H7 (cell line): Measurements from ENCODE around the gene TM9SF2. TPM values are rescaled to one million over a fixed set of nuclear protein-coding genes. Genes with fewer than 3 reads are reported as not detected.
"Not testable (repeated sequence)": the region's sequence is repeated elsewhere in the genome, so short reads cannot be mapped to it uniquely, and the experiment has no call there.

Experiments used
- DNase-seq: peaks from one replicate; pipeline ENCODE4 v3.0.0; 2012
- H3K27me3 ChIP-seq: 2 replicates; pipeline ENCODE4 v1.6.0; 2011; ENCODE audit warnings: mild to moderate bottlenecking, low read length; ENCODE audit not compliant: control insufficient read depth, insufficient read depth
- H3K36me3 ChIP-seq: replicated peaks from 2 replicates; pipeline ENCODE4 v1.5.1; 2011; ENCODE audit warnings: low read length; ENCODE audit not compliant: control insufficient read depth, insufficient read depth
- H3K4me3 ChIP-seq: 2 replicates; pipeline ENCODE4 v1.5.1; 2011; ENCODE audit warnings: low read depth, mild to moderate bottlenecking, control low read depth, low read length, moderate library complexity; ENCODE audit not compliant: insufficient read depth
- total RNA-seq: library from RNA; depleted of rRNA; stranded (reverse); fragments of >200 nt; shearing (Covaris generic); gene quantifications from 2 replicates; pipeline ENCODE4 v1.2.3, GENCODE V29; 2014; rRNA removed

TM9SF2 gene
- 75.3 and 88.8 TPM in 2 replicates for total RNA-seq

DNA sequence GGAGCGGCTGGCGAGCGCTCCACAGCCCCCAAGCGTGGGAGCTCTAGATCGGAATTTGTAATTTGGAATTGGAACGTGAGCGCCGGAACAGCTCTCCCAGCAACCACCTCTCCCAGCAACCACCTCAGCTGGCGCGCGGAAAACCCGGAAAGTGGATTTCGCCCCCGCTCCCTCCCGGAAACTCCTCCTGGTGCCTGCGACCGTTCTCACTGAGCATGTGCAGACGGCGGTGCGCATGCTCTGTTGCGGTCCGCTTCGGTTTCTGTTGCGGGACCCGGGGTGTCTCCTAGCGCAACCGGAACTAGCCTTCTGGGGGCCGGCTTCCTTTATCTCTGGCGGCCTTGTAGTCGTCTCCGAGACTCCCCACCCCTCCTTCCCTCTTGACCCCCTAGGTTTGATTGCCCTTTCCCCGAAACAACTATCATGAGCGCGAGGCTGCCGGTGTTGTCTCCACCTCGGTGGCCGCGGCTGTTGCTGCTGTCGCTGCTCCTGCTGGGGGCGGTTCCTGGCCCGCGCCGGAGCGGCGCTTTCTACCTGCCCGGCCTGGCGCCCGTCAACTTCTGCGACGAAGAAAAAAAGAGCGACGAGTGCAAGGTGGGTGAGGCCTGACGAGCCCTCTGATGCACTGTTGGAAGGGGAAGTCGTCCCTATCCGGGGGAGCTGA lies at the start of gene TM9SF2:
Gene TM9SF2, plus strand, starts transcription at position 289 of the 664 bp plus-strand sequence. Its CDS starts 135 bp downstream, at position 424.
- H3K36me3 ChIP-seq: no peaks in the 10 kb centered on the region
- no peaks in the 10 kb centered on the region for H3K27me3 ChIP-seq

GRCh38 chr13:99454518-99455183 lies 46.6 kb upstream of the TM9SF2 start:
- DNase-seq: no peak
- H3K4me3 ChIP-seq: no peak overlapping the region
- no peaks in the 10 kb centered on the region for H3K36me3 ChIP-seq
- H3K27me3 ChIP-seq: no peaks in the 10 kb centered on the region

More for the DNA sequence above, at the start of gene TM9SF2:
- peak; percentile 95 for DNase-seq
- peak within 1 kb of the TSS; percentile 91 for H3K4me3 ChIP-seq

DNA sequence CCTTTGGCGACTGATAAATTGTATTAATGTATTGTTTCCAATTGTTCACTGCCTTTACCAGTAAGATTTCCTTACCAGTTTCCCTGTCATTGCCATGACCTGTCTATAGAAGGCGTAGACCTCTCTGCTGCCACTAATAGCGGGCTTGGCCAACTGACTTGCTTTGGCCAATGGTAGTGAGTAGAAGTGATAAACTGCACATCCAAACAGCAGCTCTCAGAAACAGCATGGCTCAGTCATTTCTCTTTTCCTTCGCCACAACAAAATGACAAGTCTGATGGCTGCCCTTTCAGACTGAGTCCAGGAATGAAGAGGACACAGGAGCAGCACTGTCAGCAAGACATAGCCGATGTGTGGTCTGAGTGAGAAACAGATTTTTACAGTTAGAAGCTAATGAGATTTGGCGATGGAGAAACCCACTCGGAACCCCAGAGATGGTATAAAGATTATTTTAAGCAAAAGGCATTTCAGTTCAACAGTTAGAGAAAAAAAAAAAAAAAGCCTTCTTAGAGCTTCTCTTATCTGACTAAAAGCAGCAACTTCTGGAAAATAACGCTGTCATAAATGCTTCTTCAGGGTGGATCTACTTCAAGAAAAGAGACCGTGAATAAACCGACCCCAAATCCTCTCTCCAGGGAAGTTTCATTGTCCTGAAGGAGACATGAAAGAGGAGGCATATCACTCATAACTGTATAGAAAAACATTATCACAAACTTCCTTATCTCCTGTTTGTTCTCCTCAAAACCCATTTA lies 42.0 kb upstream of the TM9SF2 start:
- H3K27me3 ChIP-seq: no peaks in the 10 kb centered on the region
- no peak overlapping the region for H3K4me3 ChIP-seq
- no peaks in the 10 kb centered on the region for H3K36me3 ChIP-seq
- peak; percentile 36 for DNase-seq

GRCh38 chr13:99460802-99461201 lies 40.5 kb upstream of the TM9SF2 start:
- DNase-seq, H3K4me3 ChIP-seq, H3K36me3 ChIP-seq, H3K27me3 ChIP-seq: not testable (repeated sequence)

DNA sequence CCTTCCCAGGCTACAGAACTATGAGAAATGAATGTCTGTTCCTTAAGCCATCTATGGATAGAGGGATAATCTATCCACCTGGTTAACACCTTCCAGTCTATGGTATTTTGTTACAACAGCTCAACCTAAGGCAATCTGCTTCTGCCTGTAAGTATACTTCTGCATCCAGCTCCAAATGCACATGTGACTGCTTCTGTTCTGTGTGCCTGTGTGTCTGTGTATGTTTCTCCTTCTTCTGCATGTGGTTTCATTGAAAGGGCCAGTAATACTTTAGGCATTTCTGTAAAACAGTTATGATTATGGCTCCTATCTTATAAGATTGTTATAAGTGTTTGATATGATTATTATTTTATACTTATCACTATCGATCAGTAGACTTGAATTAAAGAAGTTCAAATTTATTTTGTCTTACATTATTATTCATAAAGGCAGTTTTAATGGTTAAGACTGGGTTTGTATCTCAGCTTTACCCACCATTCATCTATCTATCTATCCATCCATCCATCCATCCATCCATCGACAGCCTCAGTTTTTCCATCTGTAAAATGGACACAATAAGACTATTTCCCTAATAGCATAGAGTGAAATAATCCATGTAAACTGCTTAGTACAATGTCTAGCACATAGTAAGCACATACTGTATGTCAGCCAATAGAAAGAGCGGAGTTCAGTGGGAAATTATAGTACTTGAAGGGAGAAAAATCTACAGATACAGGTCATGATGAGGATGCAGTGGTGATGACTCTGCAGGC lies 37.5 kb upstream of the TM9SF2 start:
- Histone ChIP-seq H3K36me3 (no peaks in the 10 kb centered on the region), H3K4me3 (no peak overlapping the region), H3K27me3 (no peaks in the 10 kb centered on the region)
- DNase-seq: no peak

GRCh38 chr13:99464441-99464949 lies 36.8 kb upstream of the TM9SF2 start:
- H3K36me3 ChIP-seq: no peaks in the 10 kb centered on the region
- no peaks in the 10 kb centered on the region for H3K27me3 ChIP-seq
- no peak overlapping the region for H3K4me3 ChIP-seq
- no peak for DNase-seq

- Histone ChIP-seq H3K4me3 (no peak overlapping the region), H3K36me3 (no peaks in the 10 kb centered on the region), H3K27me3 (no peaks in the 10 kb centered on the region)
- no peak for DNase-seq
These were observed 35.8 kb upstream of the TM9SF2 start for GRCh38 chr13:99465454-99465853.

GRCh38 chr13:99467764-99468163 lies 33.5 kb upstream of the TM9SF2 start:
- no peak for DNase-seq
- Histone ChIP-seq H3K4me3 (no peak overlapping the region), H3K36me3 (no peaks in the 10 kb centered on the region), H3K27me3 (no peaks in the 10 kb centered on the region)

- H3K4me3 ChIP-seq: no peak overlapping the region
- no peaks in the 10 kb centered on the region for H3K27me3 ChIP-seq
- DNase-seq: no peak
These were observed 32.2 kb upstream of the TM9SF2 start for GRCh38 chr13:99469041-99469440.

DNA sequence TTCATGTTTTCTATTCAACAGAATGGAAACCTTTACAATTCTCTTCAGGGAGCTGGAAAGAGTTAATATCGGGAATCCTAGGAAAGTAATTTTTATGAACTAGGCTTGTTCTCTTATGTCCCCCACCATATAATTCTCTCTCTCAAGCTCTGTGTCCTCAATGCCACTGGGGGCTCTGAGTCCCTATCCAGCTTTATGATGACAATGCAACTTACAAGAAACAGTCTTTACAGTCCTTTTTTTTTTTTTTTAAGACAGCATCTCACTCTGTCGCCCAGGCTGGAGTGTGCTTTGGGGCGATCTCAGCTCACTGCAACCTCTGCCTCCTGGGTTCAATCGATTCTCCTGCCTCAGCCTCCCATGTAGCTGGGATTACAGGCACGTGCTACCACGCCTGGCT lies 31.2 kb upstream of the TM9SF2 start:
- no peaks in the 10 kb centered on the region for H3K27me3 ChIP-seq
- H3K4me3 ChIP-seq: no peak overlapping the region
- H3K36me3 ChIP-seq: no peaks in the 10 kb centered on the region
- no peak for DNase-seq

More at GRCh38 chr13:99469041-99469440, 32.2 kb upstream of the TM9SF2 start:
- H3K36me3 ChIP-seq: no peaks in the 10 kb centered on the region

GRCh38 chr13:99471221-99472121 lies 29.8 kb upstream of the TM9SF2 start:
- H3K36me3 ChIP-seq: no peaks in the 10 kb centered on the region
- H3K27me3 ChIP-seq: no peaks in the 10 kb centered on the region
- DNase-seq: peak; percentile 16
- no peak overlapping the region for H3K4me3 ChIP-seq

DNA sequence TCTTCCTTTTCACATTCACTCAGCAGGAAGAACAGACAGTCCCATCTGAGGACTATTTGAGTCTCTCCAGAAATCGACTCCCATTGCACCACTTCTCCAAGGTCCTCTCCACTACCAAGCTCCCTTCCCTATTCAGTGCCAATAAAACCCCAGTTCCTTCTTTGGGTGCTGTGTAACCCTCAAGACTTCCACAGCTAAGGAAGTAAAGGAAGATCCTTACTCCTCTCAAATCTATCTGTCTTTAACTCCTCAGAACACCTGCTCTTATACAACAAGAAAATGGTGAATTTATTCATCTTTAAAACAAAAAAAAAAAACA lies 29.2 kb upstream of the TM9SF2 start:
- Histone ChIP-seq H3K36me3 (no peaks in the 10 kb centered on the region), H3K4me3 (no peak overlapping the region), H3K27me3 (no peaks in the 10 kb centered on the region)
- DNase-seq: no peak

DNA sequence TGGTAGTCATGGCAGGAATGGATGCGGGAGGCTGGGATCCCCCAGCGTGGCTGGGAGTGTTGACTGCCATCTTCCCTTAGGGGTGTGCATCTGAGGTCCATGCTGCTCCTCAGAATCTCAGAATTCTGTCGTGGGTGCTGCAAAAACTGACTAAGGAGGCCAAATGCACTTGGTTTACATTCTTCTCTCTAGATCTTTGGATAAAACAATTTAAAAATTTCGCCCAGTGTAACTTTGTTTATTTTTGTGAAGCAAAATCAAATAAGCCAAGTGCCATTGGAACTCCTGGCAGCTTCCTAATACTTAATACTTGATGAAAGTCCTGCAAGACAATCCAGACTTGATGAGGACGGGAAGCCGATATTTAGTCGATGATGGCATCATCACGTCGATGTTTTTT lies 27.8 kb upstream of the TM9SF2 start:
- DNase-seq: no peak
- Histone ChIP-seq H3K27me3 (no peaks in the 10 kb centered on the region), H3K36me3 (no peaks in the 10 kb centered on the region)

More for the DNA sequence above, 27.8 kb upstream of the TM9SF2 start:
- no peak overlapping the region for H3K4me3 ChIP-seq
